GM19238 (cell line): Measurements from ENCODE around the gene EYS.

Source experiments
- DNase-seq: peaks from one replicate; pipeline ENCODE4 v3.0.0; 2011; ENCODE audit warnings: low spot score; ENCODE audit not compliant: insufficient read length

Gene EYS

GRCh38 chr6:64727075-64727474 is 980.0 kb downstream of the EYS start:
- no peak for DNase-seq

GRCh38 chr6:64724091-64724490 is 982.9 kb downstream of the EYS start:
- DNase-seq = no peak

- no peak for DNase-seq
These were observed 983.5 kb downstream of the EYS start for GRCh38 chr6:64723327-64724058.

GRCh38 chr6:64721865-64722264 is 985.2 kb downstream of the EYS start:
- DNase-seq = no peak

GRCh38 chr6:64717281-64717680 is 989.7 kb downstream of the EYS start:
- DNase-seq = no peak

- DNase-seq = no peak
These were observed 991.4 kb downstream of the EYS start for GRCh38 chr6:64715624-64716023.

- DNase-seq = no peak
These were observed 993.0 kb downstream of the EYS start for GRCh38 chr6:64714073-64714472.

- DNase-seq = no peak
These were observed 993.9 kb downstream of the EYS start for GRCh38 chr6:64713175-64713574.

GRCh38 chr6:64712606-64713005 is 994.4 kb downstream of the EYS start:
- no peak for DNase-seq

GRCh38 chr6:64703922-64704321 is 1003.1 kb downstream of the EYS start:
- no peak for DNase-seq

- DNase-seq = no peak
These were observed 1011.0 kb downstream of the EYS start for GRCh38 chr6:64696053-64696452.

GRCh38 chr6:64694356-64694755 is 1012.7 kb downstream of the EYS start:
- no peak for DNase-seq

GRCh38 chr6:64691064-64691463 is 1016.0 kb downstream of the EYS start:
- DNase-seq = no peak

GRCh38 chr6:64685401-64685800 is 1021.6 kb downstream of the EYS start:
- DNase-seq = no peak

GRCh38 chr6:64683682-64684081 is 1023.3 kb downstream of the EYS start:
- no peak for DNase-seq

- DNase-seq = no peak
These were observed 1025.4 kb downstream of the EYS start for GRCh38 chr6:64681416-64682160.

- DNase-seq = no peak
These were observed 1026.6 kb downstream of the EYS start for GRCh38 chr6:64680446-64680845.

- no peak for DNase-seq
These were observed 1027.6 kb downstream of the EYS start for GRCh38 chr6:64679416-64679815.

- no peak for DNase-seq
These were observed 1034.4 kb downstream of the EYS start for GRCh38 chr6:64672651-64673050.

GRCh38 chr6:64672131-64672530 is 1034.9 kb downstream of the EYS start:
- no peak for DNase-seq

- no peak for DNase-seq
These were observed 1041.9 kb downstream of the EYS start for GRCh38 chr6:64665137-64665536.

- DNase-seq = no peak
These were observed 1042.5 kb downstream of the EYS start for GRCh38 chr6:64664480-64664879.

GRCh38 chr6:64644024-64644423 is 1063.0 kb downstream of the EYS start:
- no peak for DNase-seq
